K562 (cell line): ENCODE measurements around the gene FAM167B. TPM values are rescaled to one million over a fixed set of nuclear protein-coding genes. Genes with fewer than 3 reads are reported as not detected.

ENCODE experiments used
- BCOR ChIP-seq: fragments of 450-650 bp; IDR thresholded peaks from 2 replicates; pipeline ENCODE4 v1.6.1; 2016
- BDP1 ChIP-seq: IDR thresholded peaks from 3 replicates; pipeline ENCODE4 v1.6.1; 2011; ENCODE audit not compliant: insufficient read length, insufficient read depth
- CCAR2 ChIP-seq: fragments of 200-400 bp; formaldehyde crosslinking; IDR thresholded peaks from 2 replicates; pipeline ENCODE4 v1.6.1; 2017; ENCODE audit warnings: mild to moderate bottlenecking, low read depth, low read length
- E2F8 ChIP-seq: fragments of 450-650 bp; IDR thresholded peaks from 2 replicates; pipeline ENCODE4 v1.7.1; 2018; ENCODE audit warnings: mild to moderate bottlenecking, low read depth; ENCODE audit not compliant: partially characterized antibody
- KLF1 ChIP-seq: fragments of 450-650 bp; IDR thresholded peaks from 2 replicates; pipeline ENCODE4 v1.6.1; 2016; ENCODE audit warnings: missing genetic modification characterization, missing compliant biosample characterization
- KLF13 ChIP-seq: fragments of 450-650 bp; IDR thresholded peaks from 2 replicates; pipeline ENCODE4 v1.6.1; 2016; ENCODE audit warnings: missing genetic modification characterization, low read depth, mild to moderate bottlenecking, missing compliant biosample characterization, moderate library complexity, borderline replicate concordance
- MEIS2 ChIP-seq: fragments of 450-650 bp; IDR thresholded peaks from 2 replicates; pipeline ENCODE4 v1.6.1; 2014; ENCODE audit warnings: mild to moderate bottlenecking; ENCODE audit not compliant: partially characterized antibody
- NFE2L1 ChIP-seq: fragments of 450-650 bp; IDR thresholded peaks from 2 replicates; pipeline ENCODE4 v1.6.1; 2016; ENCODE audit warnings: missing genetic modification characterization, low read depth, mild to moderate bottlenecking, missing compliant biosample characterization, moderate library complexity, borderline replicate concordance
- SMAD3 ChIP-seq: fragments of 450-650 bp; formaldehyde crosslinking; conservative IDR thresholded peaks from 2 replicates; pipeline ENCODE4 v1.4.0; 2020; ENCODE audit warnings: mild to moderate bottlenecking
- TAF7 ChIP-seq: fragments of 450-650 bp; IDR thresholded peaks from 2 replicates; pipeline ENCODE4 v1.6.1; 2016; ENCODE audit warnings: missing genetic modification characterization, missing compliant biosample characterization
- ZFPM2 ChIP-seq: fragments of 250-450 bp; sonication (Bioruptor Pico); IDR thresholded peaks from 2 replicates; pipeline ENCODE4 v1.5.1; 2022; ENCODE audit warnings: mild to moderate bottlenecking
- ZKSCAN3 ChIP-seq: fragments of 250-450 bp; sonication (Bioruptor Pico); IDR thresholded peaks from 2 replicates; pipeline ENCODE4 v1.4.0; 2020
- ZNF512 ChIP-seq: IDR thresholded peaks from 2 replicates; pipeline ENCODE4 v1.6.1; 2016; ENCODE audit warnings: missing genetic modification characterization, missing compliant biosample characterization
- ZNF592 ChIP-seq: fragments of 450-650 bp; IDR thresholded peaks from 2 replicates; pipeline ENCODE4 v1.6.1; 2017; ENCODE audit warnings: antibody characterized with exemption, mild to moderate bottlenecking
- ZNF639 ChIP-seq, 2 experiments: fragments of 200-800 bp in 1 of 2; sonication (Bioruptor generic) in 1 of 2; sonication (generic) in 1 of 2; formaldehyde crosslinking in 1 of 2; IDR thresholded peaks in 1 of 2; conservative IDR thresholded peaks in 1 of 2; 2 replicates each; pipeline versions ENCODE4 v1.5.0 to v1.6.1; 2016 to 2020; ENCODE audit warnings: missing compliant biosample characterization in 1 of 2, missing genetic modification characterization in 1 of 2, missing genetic modification reagents in 1 of 2
- ZNF778 ChIP-seq: fragments of 450-650 bp; formaldehyde crosslinking; IDR thresholded peaks from 2 replicates; pipeline ENCODE4 v1.4.0; 2020; ENCODE audit warnings: mild to moderate bottlenecking, moderate library complexity
- polyA plus RNA-seq, 8 experiments: library from polyadenylated mRNA; depleted of rRNA in 4 of 8; stranded (reverse) in 5 of 8; unstranded in 3 of 8; fragments of >200 nt; fragmentation: Nextera tagmentation in 2 of 8; fragmentation: Illumina TruSeq in 1 of 8; extraction: Ambion mirVana in 2 of 8; extraction: Trizol in 1 of 8; gene quantifications; 2 replicates each; pipeline versions ENCODE4 v1.2.1 to v1.2.3, GENCODE V29; 2011 to 2014; ENCODE audit warnings: inconsistent platforms in 1 of 8, missing spikeins in 1 of 8
- total RNA-seq, 7 experiments: library from RNA; depleted of rRNA in 6 of 7; stranded (reverse); fragments of >200 nt in 6 of 7; fragmentation: Illumina TruSeq in 2 of 7; extraction: Trizol in 2 of 7; gene quantifications; 2 replicates each; pipeline versions ENCODE4 v1.2.1 to v1.2.3, GENCODE V29; 2011 to 2021; ENCODE audit warnings: low replicate concordance in 1 of 7

Gene FAM167B
- total and polyA plus RNA-seq, 9 of the 15 experiments (the other 6 are each of a cell fraction or from before 2014, with no cell fraction given) = not detected

GRCh38 chr1:32205401-32206370 is 41.3 kb upstream of the FAM167B start, which contains the start of gene IQCC (continued):
- TF ChIP-seq ZNF778 (CRISPR knock-in tag) (no peak), TAF7 (no peak), MEIS2 (peak; percentile 87), KLF1 (tag) (no peak), ZKSCAN3 (no peak), NFE2L1 (no peak), SMAD3 (CRISPR knock-in tag) (peak; percentile 9; the same call in 1 of the 2 replicates), ZNF639 (CRISPR knock-in tag; conservative IDR thresholded peaks at IDR 0.05 in 1 of 2, IDR thresholded peaks at IDR 0.05 in 1 of 2) (0 out of 4 replicates have a peak, but pooled peaks of 1 of the 2 experiments have one; percentile 21), BCOR (no peak), E2F8 (peak; percentile 22), ZNF512 (tag) (no peak), BDP1 (no peak), CCAR2 (no peak), ZNF592 (peak; percentile 60; the same call in 1 of the 2 replicates), KLF13 (no peak), ZFPM2 (no peak)
